ENCODE data around the gene SLC35D1. TPM values are rescaled to one million over a fixed set of nuclear protein-coding genes. Genes with fewer than 3 reads are reported as not detected.

The SLC35D1 gene
- total RNA-seq, result 10.7 and 12.0 TPM in 2 replicates

DNA sequence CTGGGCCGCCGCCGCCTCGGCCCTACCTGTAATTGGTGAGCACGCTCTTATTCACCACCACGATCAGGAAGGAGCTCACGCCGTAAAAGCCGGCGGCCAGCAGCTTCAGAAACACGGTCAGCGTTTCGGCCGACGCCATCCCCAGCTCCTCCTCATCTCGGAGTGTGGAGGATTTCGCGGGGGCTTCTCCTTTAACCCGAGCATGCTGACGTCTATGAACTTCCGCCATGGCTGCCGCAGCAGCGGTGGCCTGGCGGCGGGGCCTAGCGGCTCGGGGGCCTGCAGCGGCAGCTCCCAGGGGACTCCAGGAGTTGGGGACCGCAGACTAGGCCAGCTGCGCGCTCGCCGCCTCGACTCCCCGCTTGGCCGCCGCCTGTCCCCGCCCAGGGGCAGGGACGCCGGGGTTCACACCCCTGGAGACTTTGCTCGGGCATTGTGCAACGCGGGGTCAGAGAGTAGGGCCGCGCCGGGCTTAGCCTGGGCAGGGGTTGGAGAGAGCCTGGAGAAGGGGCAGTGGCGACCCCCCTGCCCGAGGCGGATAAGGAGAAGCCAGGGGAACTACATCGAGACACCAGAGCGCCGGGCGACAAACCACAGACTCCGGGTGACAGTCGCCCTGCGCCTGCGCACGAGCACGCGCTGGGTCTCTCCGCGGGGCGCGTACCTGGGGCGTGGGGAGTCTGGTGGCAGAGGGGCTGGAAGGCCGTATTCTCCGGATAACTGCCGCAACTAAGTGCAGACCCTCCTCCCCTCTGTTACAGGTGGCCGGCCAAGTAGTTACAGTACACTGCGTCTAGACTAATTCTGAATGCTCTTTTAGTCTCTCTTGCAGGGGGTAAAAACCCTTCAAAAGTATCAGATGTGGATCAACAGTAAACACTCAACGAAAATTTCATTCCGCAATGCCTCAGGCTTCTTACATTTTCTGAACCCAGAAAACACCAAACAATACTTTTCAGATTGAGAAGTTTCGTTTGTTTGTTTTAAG, at the start of gene SLC35D1:
Gene SLC35D1, minus strand, starts transcription at position 364 of the 988 bp plus-strand sequence. Its CDS starts 135 bp downstream, at position 229.

Other genes starting within 250 kb of the SLC35D1 start
- 0.78 and 1.6 TPM in 2 replicates for gene DNAI4, start 129.3 kb downstream of the SLC35D1 start, total RNA-seq
- 15.2 and 17.3 TPM in 2 replicates for gene MIER1, start 129.2 kb downstream of the SLC35D1 start, total RNA-seq
- not detected in 2 replicates for gene C1orf141, start 80.8 kb upstream of the SLC35D1 start, total RNA-seq
- not detected in 2 replicates for gene IL23R, start 112.3 kb upstream of the SLC35D1 start, total RNA-seq

Data from hair follicular keratinocyte (primary cell).